AML-193 (cell line): Measurements from ENCODE around the gene HEATR5A.
"Not testable (repeated sequence)": the region's sequence is repeated elsewhere in the genome, so short reads cannot be mapped to it uniquely, and the experiment has no call there.

Source experiments
- DNase-seq, 2 experiments: peaks; one replicate each; lab custom pipeline; 2025; lab: John Stamatoyannopoulos, UW

HEATR5A gene

DNA sequence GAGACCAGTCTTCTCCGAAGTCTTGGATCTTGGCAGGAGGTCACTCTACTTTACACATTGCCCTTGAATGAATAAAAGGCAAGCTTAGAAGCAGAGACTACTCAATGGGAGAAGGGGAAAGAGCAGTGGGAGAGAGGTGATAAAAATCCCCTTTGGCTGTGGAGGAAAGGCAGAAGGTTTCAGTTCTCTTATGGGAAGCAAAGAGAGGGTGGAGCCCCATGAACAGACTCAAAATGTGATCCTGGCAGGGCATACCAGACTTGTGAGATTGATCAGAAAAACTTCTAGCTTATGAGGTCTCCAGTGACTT is 163.2 kb downstream of the HEATR5A start:
- DNase-seq: no peak

DNA sequence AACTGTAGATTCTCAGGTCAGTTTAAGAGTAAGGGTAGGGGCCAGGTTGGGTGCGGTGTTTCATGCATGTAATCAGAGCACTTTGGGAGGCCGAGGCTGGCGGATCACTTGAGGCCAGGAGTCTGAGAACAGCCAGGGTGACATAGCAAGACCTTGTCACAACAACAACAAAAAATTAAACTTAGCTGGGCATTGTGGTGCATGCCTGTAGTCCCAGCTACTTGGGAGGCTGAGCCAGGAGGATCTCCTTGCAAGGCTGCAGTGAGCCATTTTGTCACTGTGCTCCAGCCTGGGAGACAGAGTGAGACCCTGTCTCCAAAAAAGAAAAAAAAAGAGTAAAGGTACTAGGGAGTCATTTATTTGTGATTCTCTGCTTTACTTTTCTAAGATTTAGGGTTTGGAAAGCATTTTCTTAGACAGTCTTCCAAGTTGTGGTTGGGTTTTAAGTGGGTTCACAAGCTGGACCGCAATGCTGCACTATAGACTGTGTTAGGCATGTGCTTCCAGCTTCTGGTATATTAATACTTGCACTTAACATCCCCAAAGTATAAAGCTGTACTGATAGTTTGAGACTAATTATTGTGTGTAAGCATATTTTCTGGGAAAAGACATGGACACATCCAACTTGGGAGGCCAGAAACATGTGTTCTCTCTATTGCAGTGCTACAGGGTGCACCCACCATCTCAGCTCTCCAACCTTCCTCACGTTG is 163.7 kb downstream of the HEATR5A start:
- no peak for DNase-seq

DNA sequence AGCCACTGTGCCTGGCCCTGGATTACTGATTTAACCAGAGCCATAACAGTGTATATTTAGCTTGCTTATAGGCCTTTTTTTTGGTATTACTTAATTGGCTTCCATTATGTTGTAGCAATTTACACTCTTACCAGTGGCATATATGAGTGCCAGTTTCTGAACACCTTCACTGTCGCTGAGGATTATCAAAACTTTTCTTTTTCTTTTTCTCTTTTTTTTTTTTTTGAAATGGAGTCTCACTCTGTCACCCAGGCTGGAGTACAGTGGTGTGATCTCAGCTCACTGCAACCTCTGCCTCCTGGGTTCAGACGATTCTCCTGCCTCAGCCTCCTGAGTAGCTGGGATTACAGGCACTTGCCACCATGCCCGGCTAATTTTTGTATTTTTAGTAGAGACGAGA is 164.4 kb downstream of the HEATR5A start:
- DNase-seq: not testable (repeated sequence)

DNA sequence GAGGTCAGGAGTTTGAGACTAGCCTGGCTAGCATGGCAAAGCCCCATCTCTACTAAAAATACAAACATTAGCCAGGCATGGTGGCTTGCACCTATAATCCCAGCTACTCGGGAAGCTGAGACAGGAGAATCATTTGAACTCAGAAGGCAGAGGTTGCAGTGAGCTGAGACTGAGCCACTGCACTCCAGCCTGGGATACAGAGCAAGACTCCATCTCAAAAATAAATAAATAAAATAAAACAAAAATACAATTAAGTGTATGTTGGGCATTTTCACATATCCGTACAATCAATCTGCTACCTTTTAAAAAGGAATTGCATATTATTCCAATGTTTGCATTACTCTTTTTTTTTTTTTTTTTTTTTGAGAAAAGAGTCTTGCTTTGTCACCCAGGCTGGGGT is 165.1 kb downstream of the HEATR5A start:
- no peak for DNase-seq

DNA sequence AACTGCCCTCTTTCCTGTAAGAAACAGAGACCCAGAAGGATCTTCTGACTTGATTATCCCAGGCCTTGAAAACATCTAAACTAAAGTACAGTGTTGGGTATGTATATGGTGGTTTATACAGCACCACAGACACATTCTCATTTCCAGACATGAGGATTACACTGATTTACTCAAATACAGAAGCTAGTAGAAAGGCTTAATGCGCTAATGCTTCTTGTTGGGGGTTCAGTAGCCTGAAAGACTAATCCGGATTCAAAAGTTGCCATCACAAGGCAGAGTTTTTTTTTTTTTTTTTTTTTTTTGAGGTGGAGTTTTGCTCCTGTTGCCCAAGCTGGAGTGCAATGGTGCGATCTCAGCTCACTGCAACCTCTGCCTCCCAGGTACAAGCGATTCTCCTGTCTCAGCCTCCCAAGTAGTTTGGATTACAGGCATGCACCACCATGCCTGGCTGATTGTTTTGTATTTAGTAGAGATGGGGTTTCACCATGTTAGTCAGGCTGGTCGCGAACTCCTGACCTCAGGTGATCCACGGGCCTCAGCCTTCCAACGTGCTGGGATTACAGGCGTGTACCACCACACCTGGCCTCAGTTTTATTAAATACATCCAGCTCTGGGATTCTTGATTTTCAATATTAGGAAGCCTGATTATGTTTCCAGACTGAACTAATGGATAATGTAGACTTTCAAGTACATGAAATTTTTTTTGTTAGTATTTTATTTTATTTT is 166.4 kb downstream of the HEATR5A start:
- DNase-seq: no peak

DNA sequence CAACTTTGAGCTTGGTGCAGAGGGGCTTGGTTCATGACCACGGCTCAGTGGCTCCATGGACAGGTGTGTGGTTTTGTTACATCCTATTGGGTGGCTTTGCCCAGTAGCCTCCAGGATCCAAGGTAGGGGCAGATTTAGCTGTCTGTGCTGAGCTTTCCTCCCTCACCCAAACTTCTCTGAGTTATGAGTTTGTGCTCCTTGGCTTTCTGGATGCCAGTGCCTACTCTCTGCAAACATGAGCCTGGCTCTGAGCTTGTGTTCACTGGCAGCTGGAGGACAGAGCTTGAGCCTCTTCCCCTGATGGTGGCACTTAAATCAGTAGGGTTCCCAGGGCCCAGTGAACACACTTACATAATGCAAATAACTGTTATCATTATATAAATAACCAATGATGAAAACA is 167.5 kb downstream of the HEATR5A start:
- no peak for DNase-seq

DNA sequence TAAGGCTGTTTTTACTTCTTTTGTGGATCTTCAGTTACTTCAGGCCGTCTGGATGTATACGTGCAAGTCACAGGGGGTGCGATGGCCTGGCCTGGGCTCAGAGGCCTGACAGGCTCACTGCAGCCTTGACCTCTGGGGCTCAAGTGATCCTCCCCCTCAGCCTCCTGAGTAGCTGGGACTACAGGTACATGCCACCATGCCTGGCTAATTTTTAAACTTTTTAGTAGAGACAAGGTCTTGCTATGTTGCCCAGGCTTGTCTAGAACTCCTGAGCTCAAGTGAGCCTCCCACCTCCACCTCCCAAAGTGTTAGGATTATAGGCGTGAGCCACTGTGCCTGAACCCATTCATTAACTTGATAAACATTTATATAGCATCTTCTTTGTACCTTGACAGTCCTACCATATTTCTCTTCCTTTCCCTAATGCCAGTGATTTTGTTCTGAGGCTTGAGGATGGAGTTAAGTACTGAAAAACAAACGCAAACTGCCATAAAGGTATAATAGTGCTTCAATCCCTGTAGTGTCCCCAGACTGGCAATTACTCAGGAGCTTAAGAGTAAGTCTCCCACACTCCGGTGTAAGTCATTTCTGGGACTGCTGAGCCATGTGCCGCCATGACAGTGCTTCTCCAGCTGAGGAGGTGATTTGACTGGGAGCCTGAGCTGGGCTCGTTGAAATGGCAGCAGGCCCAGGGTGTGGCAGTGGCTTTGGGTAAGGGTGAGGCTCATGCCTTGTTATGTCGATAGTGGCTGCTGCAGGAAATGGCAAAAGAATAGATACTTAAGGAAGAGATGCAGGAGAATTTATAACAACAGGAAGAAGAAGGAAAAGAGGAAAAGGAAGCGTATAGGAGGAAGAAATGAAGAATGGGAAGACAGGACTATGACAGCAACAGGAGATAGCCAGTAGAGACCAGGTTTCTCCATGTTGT is 169.1 kb downstream of the HEATR5A start:
- DNase-seq: no peak

DNA sequence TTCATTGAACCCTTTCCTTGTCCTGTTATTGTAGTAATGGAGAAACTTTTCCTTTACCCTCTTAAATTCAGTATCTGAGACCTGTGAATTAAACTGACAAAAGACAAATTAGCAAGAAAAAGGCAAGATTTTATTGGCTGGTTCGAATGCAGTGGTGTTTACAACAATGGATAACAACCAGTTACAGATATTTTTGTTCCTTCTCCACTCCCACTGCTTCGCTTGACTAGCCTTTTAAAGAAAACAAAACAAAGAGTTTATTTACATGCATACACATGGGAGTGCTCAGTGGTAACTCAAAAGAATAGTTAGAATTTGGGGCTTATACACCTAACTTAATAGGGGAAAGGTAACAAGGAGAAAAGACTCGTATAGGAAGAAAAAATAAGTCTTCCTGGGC is 175.7 kb downstream of the HEATR5A start:
- DNase-seq: no peak

DNA sequence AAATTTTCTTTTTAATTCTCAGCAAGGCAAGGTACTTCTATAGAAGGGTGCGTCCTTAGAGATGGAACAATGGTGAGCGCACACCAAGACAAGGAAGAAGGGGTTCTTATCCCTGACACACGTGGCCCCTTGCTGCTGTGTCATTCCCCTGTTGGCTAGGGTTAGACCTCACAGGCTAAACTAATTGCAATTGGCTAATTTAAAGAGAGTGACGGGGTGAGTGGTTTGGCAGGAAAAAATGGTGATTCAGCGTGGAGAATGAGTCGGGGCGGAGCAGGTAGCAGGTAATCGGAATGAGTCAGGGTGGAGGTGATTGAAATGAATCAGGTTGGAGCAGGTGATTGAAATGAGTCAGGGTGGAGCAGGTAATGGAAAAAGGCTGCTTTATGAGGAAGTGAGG is 176.5 kb downstream of the HEATR5A start:
- DNase-seq: no peak

DNA sequence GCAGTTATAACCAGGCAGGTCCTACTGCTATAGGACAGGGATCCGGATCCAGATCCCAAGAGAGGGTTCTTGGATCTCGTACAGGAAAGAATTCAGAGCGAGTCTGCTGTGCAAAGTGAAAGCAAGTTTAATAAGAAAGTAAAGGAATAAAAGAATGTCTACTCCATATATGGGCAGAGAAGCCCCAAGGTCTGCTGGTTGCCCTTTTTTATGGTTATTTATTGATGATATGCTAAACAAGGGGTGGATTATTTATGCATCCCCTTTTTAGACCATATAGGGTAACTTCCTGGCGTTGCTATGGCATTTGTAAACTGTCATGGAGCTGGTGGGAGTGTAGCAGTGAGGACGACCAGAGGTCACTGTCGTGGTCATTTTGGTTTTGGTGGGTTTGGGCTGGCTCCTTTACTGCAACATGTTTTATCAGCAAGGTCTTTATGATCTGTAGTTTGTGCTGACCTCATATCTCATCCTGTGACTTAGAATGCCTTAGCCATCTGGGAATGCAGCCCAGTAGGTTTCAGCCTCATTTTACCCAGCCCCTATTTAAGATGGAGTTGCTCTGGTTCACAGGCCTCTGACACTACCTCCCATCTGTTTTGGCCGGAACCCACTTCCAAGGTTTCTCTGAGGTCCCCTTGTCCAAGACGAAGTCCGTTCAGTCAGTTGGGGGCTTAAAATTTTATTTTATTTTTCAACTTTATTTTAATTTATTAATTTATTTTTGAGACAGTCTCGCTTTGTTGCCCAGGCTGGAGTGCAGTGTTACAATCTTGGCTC is 178.0 kb downstream of the HEATR5A start:
- not testable (repeated sequence) for DNase-seq
